Ishikawa (cell line): Measurements from ENCODE around the gene MXI1.

Experiments used
- CEBPB ChIP-seq: IDR thresholded peaks from 2 replicates; pipeline ENCODE4 v1.6.1; 2012
- CREB1 ChIP-seq: IDR thresholded peaks from 2 replicates; pipeline ENCODE4 v1.6.1; 2012; ENCODE audit warnings: low read depth
- EGR1 ChIP-seq: IDR thresholded peaks from 2 replicates; pipeline ENCODE4 v1.6.1; 2012
- EP300 ChIP-seq: IDR thresholded peaks from 2 replicates; pipeline ENCODE4 v1.6.1; 2012; ENCODE audit warnings: borderline replicate concordance
- FOXM1 ChIP-seq: IDR thresholded peaks from 2 replicates; pipeline ENCODE4 v1.6.1; 2012; ENCODE audit warnings: low read depth, borderline replicate concordance
- MAX ChIP-seq: IDR thresholded peaks from 2 replicates; pipeline ENCODE4 v1.6.1; 2012
- NFIC ChIP-seq: IDR thresholded peaks from 2 replicates; pipeline ENCODE4 v1.6.1; 2012
- RAD21 ChIP-seq: IDR thresholded peaks from 2 replicates; pipeline ENCODE4 v1.6.1; 2012; ENCODE audit warnings: low read depth
- REST ChIP-seq: IDR thresholded peaks from 2 replicates; pipeline ENCODE4 v1.6.1; 2012; ENCODE audit warnings: low read depth, mild to moderate bottlenecking
- TAF1 ChIP-seq: IDR thresholded peaks from 2 replicates; pipeline ENCODE4 v1.6.1; 2012; ENCODE audit warnings: low read depth, mild to moderate bottlenecking
- TCF12 ChIP-seq: IDR thresholded peaks from 2 replicates; pipeline ENCODE4 v1.6.1; 2012; ENCODE audit warnings: low read depth
- TEAD4 ChIP-seq: IDR thresholded peaks from 2 replicates; pipeline ENCODE4 v1.6.1; 2012
- USF1 ChIP-seq: IDR thresholded peaks from 2 replicates; pipeline ENCODE4 v1.6.1; 2012
- YY1 ChIP-seq: IDR thresholded peaks from 2 replicates; pipeline ENCODE4 v1.6.1; 2012; ENCODE audit warnings: low read depth
- ZBTB7A ChIP-seq: IDR thresholded peaks from 2 replicates; pipeline ENCODE4 v1.6.1; 2012; ENCODE audit warnings: low read depth

Gene MXI1

GRCh38 chr10:110174816-110175215, 32.6 kb upstream of the MXI1 start:
- no peak for TF ChIP-seq FOXM1
- TF ChIP-seq NFIC = no peak
- TF ChIP-seq TEAD4 = no peak
- TF ChIP-seq USF1 = no peak
- no peak for TF ChIP-seq RAD21
- TF ChIP-seq EGR1 = no peak
- no peak for TF ChIP-seq CREB1
- no peak for TF ChIP-seq ZBTB7A
- TF ChIP-seq TAF1 = no peak
- no peak for TF ChIP-seq MAX
- no peak for TF ChIP-seq REST
- no peak for TF ChIP-seq CEBPB
- no peak for TF ChIP-seq YY1
- no peak for TF ChIP-seq TCF12
- no peak for TF ChIP-seq EP300

GRCh38 chr10:110175406-110175805, 32.0 kb upstream of the MXI1 start:
- TF ChIP-seq RAD21 (no peak), CREB1 (no peak)

GRCh38 chr10:110176141-110177030, 31.0 kb upstream of the MXI1 start:
- TF ChIP-seq FOXM1 (no peak), RAD21 (no peak), CEBPB (no peak), EGR1 (no peak), TAF1 (no peak), MAX (no peak), EP300 (no peak), CREB1 (no peak), TEAD4 (no peak), NFIC (no peak), YY1 (no peak)

GRCh38 chr10:110179220-110179619, 28.2 kb upstream of the MXI1 start:
- TF ChIP-seq USF1 = no peak

GRCh38 chr10:110181451-110181850, 26.0 kb upstream of the MXI1 start:
- TF ChIP-seq FOXM1 (no peak), TCF12 (no peak), NFIC (no peak)

- TF ChIP-seq FOXM1 (no peak), TAF1 (no peak), CEBPB (no peak), REST (no peak), EGR1 (no peak), YY1 (no peak), MAX (no peak), TCF12 (no peak), NFIC (no peak), USF1 (no peak), CREB1 (no peak), ZBTB7A (no peak), RAD21 (no peak), TEAD4 (no peak)
Measured at GRCh38 chr10:110181911-110182310, 25.5 kb upstream of the MXI1 start.
